AG20443 (cell line): ENCODE data around the gene CNTROB.

Experiments
- DNase-seq: peaks from one replicate; pipeline ENCODE4 v3.0.0; 2012; ENCODE audit warnings: low spot score, mixed read lengths

The CNTROB gene, protein sequence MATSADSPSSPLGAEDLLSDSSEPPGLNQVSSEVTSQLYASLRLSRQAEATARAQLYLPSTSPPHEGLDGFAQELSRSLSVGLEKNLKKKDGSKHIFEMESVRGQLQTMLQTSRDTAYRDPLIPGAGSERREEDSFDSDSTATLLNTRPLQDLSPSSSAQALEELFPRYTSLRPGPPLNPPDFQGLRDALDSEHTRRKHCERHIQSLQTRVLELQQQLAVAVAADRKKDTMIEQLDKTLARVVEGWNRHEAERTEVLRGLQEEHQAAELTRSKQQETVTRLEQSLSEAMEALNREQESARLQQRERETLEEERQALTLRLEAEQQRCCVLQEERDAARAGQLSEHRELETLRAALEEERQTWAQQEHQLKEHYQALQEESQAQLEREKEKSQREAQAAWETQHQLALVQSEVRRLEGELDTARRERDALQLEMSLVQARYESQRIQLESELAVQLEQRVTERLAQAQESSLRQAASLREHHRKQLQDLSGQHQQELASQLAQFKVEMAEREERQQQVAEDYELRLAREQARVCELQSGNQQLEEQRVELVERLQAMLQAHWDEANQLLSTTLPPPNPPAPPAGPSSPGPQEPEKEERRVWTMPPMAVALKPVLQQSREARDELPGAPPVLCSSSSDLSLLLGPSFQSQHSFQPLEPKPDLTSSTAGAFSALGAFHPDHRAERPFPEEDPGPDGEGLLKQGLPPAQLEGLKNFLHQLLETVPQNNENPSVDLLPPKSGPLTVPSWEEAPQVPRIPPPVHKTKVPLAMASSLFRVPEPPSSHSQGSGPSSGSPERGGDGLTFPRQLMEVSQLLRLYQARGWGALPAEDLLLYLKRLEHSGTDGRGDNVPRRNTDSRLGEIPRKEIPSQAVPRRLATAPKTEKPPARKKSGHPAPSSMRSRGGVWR

DNA sequence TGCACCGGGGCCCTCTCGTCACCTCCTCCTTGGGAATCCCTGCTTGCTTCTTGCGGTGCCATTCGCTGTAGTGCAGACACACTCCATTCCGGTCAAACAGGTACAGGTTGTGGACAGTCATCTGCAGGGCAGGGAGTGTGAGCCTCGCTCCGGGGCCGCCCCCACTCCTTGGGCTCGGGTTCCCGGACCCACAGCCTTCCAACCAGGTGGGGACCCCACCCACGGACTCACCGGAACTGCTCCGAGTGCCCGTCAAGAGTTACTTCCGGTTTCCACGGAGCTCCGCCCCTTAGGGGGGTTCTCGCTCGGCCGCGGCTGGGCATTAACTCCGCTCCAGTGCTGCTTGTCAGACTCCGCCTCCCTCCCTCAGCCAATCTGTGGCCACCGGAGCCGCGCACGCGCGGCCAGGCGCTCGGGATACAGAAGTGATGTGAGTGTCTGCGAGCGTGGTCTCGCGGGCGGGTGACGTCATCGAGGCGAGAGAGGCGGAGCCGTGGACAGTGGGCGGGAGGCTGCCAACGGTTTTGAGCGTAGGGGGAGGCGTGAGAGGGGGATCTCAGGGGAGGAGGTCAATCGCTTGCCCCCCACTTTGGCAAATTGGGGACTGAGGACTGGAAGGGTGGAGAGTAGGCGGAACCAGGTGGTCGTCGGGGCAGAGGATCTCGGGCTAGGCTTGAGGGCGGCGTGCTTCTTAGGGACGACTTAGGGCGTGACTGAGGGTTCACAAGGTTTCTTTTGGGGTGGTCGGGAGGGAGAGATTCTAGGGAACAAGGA is at the start of gene CNTROB, which contains the start of gene TRAPPC1:
TSS of gene CNTROB (plus strand) at position 498 of the 774 bp plus-strand sequence. CDS start 874 bp downstream, outside the sequence.
TSS of gene TRAPPC1 (minus strand) at position 238 of the 774 bp plus-strand sequence. CDS start at position 121, 117 bp downstream.
- DNase-seq, result peak; percentile 100

DNA sequence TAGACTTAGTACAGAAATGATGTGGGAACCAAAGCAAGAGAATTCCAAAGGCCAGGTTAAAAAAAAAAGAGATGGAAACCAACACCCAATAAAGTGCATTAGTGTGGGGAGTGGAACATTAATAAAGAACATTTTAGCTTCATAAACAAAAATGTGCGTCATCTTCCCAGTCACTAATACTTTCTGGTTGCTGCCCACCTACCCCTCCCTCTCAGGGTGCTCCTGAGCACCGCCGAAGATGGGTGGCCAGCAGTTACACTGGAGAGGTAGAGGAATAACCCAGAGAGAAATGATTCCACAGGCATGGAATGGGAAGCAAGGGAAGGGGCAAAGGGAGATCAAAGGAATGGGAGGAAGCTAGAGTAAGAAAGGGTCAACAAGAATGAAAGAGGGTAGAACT is 49.4 kb upstream of the CNTROB start:
- DNase-seq, result no peak

DNA sequence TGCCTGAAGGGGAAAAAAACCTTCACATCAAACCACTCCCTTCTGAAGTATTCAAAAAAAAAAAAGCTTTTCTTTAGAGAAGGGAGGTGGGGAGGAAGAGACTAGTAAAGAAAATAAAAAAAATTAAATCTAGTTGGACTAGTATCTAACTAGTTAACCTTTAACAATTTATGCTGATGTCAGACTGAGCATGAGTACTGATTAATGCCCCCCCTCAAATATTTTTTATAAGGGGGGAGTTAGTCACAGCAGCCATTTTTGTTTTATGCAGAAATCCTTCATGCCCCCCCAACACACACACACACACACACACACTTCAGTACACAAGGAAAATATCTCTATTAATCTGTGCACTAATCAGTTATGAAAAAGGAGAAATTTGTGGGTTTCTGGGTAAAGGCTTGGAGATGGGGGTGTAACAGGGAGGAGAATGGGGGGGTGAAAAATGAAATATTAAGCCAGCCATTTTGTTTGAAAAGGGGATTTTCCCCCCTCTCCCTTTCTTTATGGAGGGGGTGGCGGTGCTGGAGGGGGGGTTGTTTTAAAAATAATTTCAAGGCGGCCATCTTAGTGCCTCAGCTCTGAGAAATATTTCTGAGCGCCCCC is 48.1 kb upstream of the CNTROB start:
- peak; percentile 27 for DNase-seq

GRCh38 chr17:7884581-7885366 is 47.2 kb upstream of the CNTROB start:
- peak; percentile 38 for DNase-seq

GRCh38 chr17:7885367-7886226 is 46.4 kb upstream of the CNTROB start:
- DNase-seq, result peak; percentile 51

DNA sequence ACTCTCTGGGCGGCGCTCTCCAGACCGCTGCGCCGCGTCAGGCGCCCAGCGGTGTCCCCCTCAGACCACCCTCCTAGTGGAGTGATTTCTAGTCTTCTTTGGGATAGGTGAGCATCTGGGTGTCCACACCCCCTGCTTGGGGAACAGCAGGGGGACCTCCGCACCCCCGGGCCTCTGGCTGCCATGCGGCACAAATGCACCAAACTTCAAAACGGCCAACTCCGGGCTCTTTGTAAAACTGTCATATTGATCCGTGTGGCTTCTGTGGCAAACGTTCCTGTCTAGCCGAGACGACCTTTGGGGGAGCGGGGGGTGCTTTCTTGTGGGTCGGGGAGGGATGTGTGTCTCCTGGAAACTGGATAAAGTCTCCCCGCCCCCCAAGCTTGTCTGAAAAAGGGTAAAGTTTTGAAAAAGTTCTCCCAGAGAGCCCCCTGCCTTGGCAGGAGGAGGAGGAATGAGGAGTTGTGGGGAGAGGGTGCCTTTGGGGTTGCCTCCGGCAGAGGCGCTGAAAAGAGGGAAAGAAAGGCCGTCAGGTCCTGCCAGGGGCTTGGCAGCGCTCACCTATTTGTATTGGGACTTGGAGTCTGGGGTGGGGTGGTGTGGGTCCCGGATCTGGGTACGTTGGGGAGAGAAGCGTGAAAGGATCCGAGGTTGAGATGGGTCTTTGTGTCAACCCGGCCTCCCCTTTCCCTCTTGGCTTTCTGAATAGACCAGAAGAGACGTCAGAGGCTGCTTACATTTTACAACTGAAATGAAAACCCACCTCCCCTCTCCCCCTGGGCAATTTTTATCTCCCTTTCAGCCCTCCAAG is 45.6 kb upstream of the CNTROB start:
- peak; percentile 27 for DNase-seq

- DNase-seq, result no peak
Measured at GRCh38 chr17:7887038-7887481, 44.9 kb upstream of the CNTROB start.

DNA sequence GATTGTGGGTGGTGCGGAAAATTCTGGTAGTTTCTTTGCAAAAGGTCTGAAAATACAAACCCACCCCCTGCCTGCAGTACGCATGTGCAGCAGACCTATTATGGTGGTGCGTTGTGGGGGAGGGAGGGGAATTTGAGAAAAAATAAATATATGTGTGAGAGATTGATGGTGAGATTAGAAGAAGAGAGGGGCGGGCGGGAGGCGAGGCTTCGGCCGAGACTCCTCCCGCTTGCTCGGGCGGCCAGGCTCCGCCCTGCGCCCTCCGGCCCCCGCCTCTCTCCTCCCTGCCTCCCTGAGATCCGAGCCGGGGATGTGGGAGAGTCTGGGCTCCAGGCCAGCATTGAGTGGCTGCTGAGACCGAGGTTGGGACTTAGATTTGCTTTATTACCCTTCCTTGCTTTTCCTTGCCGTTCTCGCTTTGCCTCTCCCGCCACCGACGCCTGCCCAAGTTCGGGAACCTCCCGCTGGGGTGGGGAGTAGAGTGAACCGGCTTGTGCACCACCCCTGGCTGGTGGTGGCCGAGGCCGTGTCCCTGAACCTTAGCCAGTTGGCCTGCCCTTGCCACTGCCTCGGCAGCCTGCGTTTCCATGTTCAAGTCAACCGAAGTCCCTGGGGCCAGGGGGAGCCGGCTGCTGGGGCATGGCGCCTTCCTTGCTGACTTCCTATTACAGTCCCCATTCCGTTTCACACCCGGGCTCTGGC is 44.4 kb upstream of the CNTROB start:
- DNase-seq, result peak; percentile 96

- no peak for DNase-seq
Measured at GRCh38 chr17:7888184-7888920, 43.7 kb upstream of the CNTROB start, which contains the start of gene CHD3. TSS of gene CHD3 (plus strand) at chr17:7888789. CDS start at chr17:7889001, 212 bp downstream.

DNA sequence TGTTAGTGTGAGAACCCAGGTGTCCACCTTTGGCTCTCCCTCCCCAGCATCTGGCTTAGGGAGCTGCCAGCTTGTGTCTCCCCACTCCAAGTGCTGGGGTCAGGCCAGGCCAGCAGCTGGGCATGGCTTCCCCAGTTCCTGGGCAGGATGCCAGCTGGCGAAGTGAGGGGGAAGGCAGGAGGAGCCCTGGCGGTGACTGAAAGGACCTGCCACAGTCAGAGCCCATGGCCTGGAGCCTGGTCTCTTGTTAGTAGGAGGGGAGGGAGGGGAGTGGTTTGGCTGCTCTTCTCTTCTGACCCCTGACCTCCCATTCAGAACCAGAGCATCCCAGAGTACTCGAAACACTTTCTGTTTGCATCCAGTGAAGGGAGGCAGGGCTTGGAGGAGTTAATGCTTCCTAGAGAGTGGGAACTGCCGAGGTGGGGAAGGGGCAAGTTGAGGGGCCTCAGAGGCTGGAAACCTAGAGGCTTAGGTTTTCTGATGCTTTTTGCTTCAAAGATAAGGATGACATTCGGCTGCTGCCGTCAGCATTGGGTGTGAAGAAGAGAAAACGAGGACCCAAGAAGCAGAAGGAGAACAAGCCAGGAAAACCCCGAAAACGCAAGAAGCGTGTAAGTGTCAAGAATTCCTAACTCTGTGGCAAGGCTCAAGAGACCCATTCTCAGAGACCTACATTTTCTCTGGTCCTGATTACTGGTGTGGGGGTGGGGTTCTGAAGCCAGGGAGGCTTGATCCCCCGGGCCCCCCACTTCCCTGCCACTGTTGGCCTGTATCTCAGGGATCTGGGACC is 42.6 kb upstream of the CNTROB start:
- peak; percentile 94 for DNase-seq

DNA sequence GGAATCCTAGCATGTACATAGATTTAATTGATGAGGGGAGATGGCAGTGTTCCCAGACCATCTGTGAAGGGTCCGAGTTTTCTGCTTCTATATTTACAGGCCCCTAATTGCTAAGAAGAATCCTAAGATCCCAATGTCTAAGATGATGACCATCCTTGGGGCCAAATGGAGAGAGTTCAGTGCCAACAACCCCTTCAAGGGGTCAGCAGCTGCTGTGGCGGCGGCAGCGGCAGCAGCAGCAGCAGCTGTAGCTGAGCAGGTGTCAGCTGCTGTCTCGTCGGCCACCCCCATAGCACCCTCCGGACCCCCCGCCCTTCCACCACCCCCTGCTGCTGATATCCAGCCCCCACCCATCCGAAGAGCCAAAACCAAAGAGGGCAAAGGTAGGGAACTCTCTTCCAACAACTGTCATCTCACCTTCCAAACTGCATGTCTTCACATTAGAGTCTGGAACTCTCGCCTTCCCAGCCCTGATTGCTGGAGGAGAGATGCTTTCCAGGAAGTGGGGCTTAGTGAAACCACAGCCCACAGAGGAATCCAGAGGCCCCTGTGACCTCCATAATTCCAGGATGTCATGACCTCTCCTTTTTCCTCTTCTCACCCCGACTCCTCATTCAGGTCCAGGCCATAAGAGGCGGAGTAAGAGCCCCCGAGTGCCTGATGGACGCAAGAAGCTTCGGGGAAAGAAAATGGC is 38.7 kb upstream of the CNTROB start:
- no peak for DNase-seq

DNA sequence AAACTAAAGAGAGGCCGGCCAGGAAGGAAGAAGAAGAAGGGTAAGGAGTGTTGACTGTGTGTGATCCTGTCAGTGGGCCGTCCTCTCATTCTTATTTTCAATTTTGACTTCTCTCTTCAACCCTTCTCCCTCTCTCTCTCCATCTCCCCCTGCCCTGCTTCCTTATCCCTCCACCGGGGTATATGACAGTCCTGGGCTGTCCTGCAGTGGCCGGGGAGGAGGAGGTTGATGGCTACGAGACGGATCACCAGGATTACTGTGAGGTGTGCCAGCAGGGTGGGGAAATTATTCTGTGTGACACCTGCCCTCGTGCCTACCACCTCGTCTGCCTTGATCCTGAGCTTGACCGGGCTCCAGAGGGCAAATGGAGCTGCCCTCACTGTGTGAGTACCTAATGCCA is 37.8 kb upstream of the CNTROB start:
- DNase-seq, result peak; percentile 1

- DNase-seq, result peak; percentile 1
Measured at GRCh38 chr17:7894866-7895265, 37.1 kb upstream of the CNTROB start.

DNA sequence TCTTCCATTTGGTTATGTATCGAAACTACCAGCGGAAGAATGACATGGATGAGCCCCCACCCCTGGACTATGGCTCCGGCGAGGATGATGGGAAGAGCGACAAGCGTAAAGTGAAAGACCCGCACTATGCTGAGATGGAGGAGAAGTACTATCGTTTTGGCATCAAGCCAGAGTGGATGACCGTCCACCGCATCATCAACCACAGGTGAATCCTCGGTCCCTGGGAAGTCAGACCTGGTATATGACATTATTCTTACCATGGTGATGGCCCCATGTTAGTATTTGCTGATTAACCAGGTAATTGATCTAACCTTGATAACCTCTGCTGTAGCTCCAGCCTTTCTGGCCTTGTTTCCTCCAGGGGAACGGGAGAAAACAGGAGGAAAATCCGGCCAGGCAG is 34.9 kb upstream of the CNTROB start:
- DNase-seq, result no peak

DNA sequence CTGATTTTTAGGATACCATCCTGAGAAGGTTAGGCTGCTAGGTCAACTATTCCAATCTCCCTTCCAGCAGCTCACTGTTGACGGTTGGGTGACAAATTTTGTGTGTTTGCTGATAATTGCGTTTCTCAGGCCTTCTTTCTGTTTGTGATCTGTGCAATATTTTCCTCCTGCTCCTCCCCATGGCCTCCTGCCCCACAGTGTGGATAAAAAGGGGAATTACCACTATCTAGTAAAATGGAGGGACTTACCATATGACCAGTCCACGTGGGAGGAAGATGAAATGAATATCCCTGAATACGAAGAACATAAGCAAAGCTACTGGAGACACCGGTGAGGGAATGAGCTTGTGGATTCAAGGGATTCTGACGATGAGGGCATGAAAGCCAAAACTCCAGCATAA is 34.2 kb upstream of the CNTROB start:
- DNase-seq, result peak; percentile 57
